Activated naive CD8-positive, alpha-beta T cell treated with anti-CD3 and anti-CD28 coated beads for 36 hours (primary cell): ENCODE data around the gene KIAA1586. TPM values are rescaled to one million over a fixed set of nuclear protein-coding genes. Genes with fewer than 3 reads are reported as not detected.
"Not testable (repeated sequence)": the region's sequence is repeated elsewhere in the genome, so short reads cannot be mapped to it uniquely, and the experiment has no call there.

Experiments used
- DNase-seq: peaks from one replicate; pipeline ENCODE4 v3.0.0; 2021
- H3K27ac Mint-ChIP-seq: one replicate; pipeline ENCODE4 v1.8.0; 2022; ENCODE audit warnings: mild to moderate bottlenecking, moderate library complexity, mixed read lengths
- H3K27me3 Mint-ChIP-seq: one replicate; pipeline ENCODE4 v1.8.0; 2022; ENCODE audit warnings: mild to moderate bottlenecking, mixed read lengths
- H3K36me3 Mint-ChIP-seq: one replicate; pipeline ENCODE4 v1.8.0; 2021; ENCODE audit warnings: mild to moderate bottlenecking, mixed read lengths
- H3K4me1 Mint-ChIP-seq: one replicate; pipeline ENCODE4 v1.8.0; 2021; ENCODE audit warnings: mixed read lengths
- H3K4me3 Mint-ChIP-seq: one replicate; pipeline ENCODE4 v1.8.0; 2022; ENCODE audit warnings: mild to moderate bottlenecking, moderate library complexity, mixed read lengths
- H3K9me3 Mint-ChIP-seq: one replicate; pipeline ENCODE4 v1.8.0; 2022; ENCODE audit warnings: mixed read lengths
- total RNA-seq, 2 experiments: library from RNA; stranded (reverse); gene quantifications; one replicate each; pipeline ENCODE4 v1.2.3, GENCODE V29; 2021

KIAA1586 gene
- total RNA-seq, 2 experiments from 2014 or later = 15.9 to 17.1 TPM

GRCh38 chr6:57074383-57074782 is 27.9 kb downstream of the KIAA1586 start:
- H3K4me3 Mint-ChIP-seq = no peak overlapping the region
- H3K4me1 Mint-ChIP-seq = peaks cover 4% of the 10 kb centered on the region
- H3K27ac Mint-ChIP-seq = no peak overlapping the region
- H3K36me3 Mint-ChIP-seq = peaks cover 21% of the 10 kb centered on the region
- no peaks in the 10 kb centered on the region for H3K9me3 Mint-ChIP-seq
- H3K27me3 Mint-ChIP-seq = no peaks in the 10 kb centered on the region
- no peak for DNase-seq

GRCh38 chr6:57075092-57075491 is 28.6 kb downstream of the KIAA1586 start:
- Mint-ChIP-seq H3K4me1 (peaks cover 4% of the 10 kb centered on the region), H3K36me3 (peaks cover 19% of the 10 kb centered on the region), H3K9me3 (no peaks in the 10 kb centered on the region), H3K27ac (no peak overlapping the region), H3K4me3 (no peak overlapping the region), H3K27me3 (no peaks in the 10 kb centered on the region)
- no peak for DNase-seq

GRCh38 chr6:57078531-57079207 is 32.2 kb downstream of the KIAA1586 start:
- H3K27ac Mint-ChIP-seq = no peak overlapping the region
- H3K4me3 Mint-ChIP-seq = no peak overlapping the region
- H3K27me3 Mint-ChIP-seq = no peaks in the 10 kb centered on the region
- peaks cover 4% of the 10 kb centered on the region for H3K4me1 Mint-ChIP-seq
- H3K36me3 Mint-ChIP-seq = peaks cover 27% of the 10 kb centered on the region
- no peak for DNase-seq
- H3K9me3 Mint-ChIP-seq = peaks cover 4% of the 10 kb centered on the region

GRCh38 chr6:57085471-57085870 is 39.0 kb downstream of the KIAA1586 start:
- H3K9me3 Mint-ChIP-seq = peaks cover under 1% of the 10 kb centered on the region
- peaks cover 4% of the 10 kb centered on the region for H3K36me3 Mint-ChIP-seq
- no peaks in the 10 kb centered on the region for H3K27me3 Mint-ChIP-seq
- no peak overlapping the region for H3K27ac Mint-ChIP-seq
- peaks cover 5% of the 10 kb centered on the region for H3K4me1 Mint-ChIP-seq
- DNase-seq = no peak
- no peak overlapping the region for H3K4me3 Mint-ChIP-seq

GRCh38 chr6:57086843-57087242 is 40.4 kb downstream of the KIAA1586 start:
- Mint-ChIP-seq H3K9me3 (no peaks in the 10 kb centered on the region), H3K27ac (no peak overlapping the region), H3K4me3 (no peak overlapping the region), H3K4me1 (peaks cover 10% of the 10 kb centered on the region), H3K27me3 (no peaks in the 10 kb centered on the region), H3K36me3 (peaks cover 7% of the 10 kb centered on the region)
- DNase-seq = no peak

- peaks cover 19% of the 10 kb centered on the region for H3K4me1 Mint-ChIP-seq
- H3K9me3 Mint-ChIP-seq = no peaks in the 10 kb centered on the region
- H3K27me3 Mint-ChIP-seq = no peaks in the 10 kb centered on the region
- H3K4me3 Mint-ChIP-seq = no peak overlapping the region
- H3K36me3 Mint-ChIP-seq = peaks cover 13% of the 10 kb centered on the region
- DNase-seq = no peak
- no peak overlapping the region for H3K27ac Mint-ChIP-seq
Observed at GRCh38 chr6:57087916-57088315, 41.4 kb downstream of the KIAA1586 start.

- peak overlapping the region; percentile 77 for H3K4me3 Mint-ChIP-seq
- H3K4me1 Mint-ChIP-seq = peaks cover 27% of the 10 kb centered on the region
- H3K27ac Mint-ChIP-seq = peak overlapping the region; percentile 77
Observed at GRCh38 chr6:57089265-57089664, 42.8 kb downstream of the KIAA1586 start.

GRCh38 chr6:57089687-57090457 is 43.4 kb downstream of the KIAA1586 start, which contains the start of gene ZNF451:
Gene ZNF451, plus strand, starts transcription at chr6:57090188. Its CDS starts 66 bp downstream, at chr6:57090254.
- no peaks in the 10 kb centered on the region for H3K9me3 Mint-ChIP-seq

More at GRCh38 chr6:57089265-57089664, 42.8 kb downstream of the KIAA1586 start:
- DNase-seq = no peak
- no peaks in the 10 kb centered on the region for H3K9me3 Mint-ChIP-seq
- H3K27me3 Mint-ChIP-seq = no peaks in the 10 kb centered on the region
- H3K36me3 Mint-ChIP-seq = peaks cover 19% of the 10 kb centered on the region

GRCh38 chr6:57090458-57091067 is 44.1 kb downstream of the KIAA1586 start:
- not testable (repeated sequence) for H3K27me3 Mint-ChIP-seq, H3K27ac Mint-ChIP-seq, DNase-seq, H3K9me3 Mint-ChIP-seq, H3K4me3 Mint-ChIP-seq
- H3K36me3 Mint-ChIP-seq = peaks cover 23% of the 10 kb centered on the region
- H3K4me1 Mint-ChIP-seq = peaks cover 32% of the 10 kb centered on the region

More at GRCh38 chr6:57089687-57090457, 43.4 kb downstream of the KIAA1586 start, which contains the start of gene ZNF451:
- Mint-ChIP-seq H3K27me3 (no peaks in the 10 kb centered on the region), H3K4me3 (peak within 1 kb of the TSS; percentile 77), H3K36me3 (peaks cover 20% of the 10 kb centered on the region), H3K27ac (peak within 1 kb of the TSS; percentile 77), H3K4me1 (peaks cover 29% of the 10 kb centered on the region)
- DNase-seq = peak; percentile 97

GRCh38 chr6:57091375-57091774 is 44.9 kb downstream of the KIAA1586 start:
- not testable (repeated sequence) for H3K27me3 Mint-ChIP-seq, DNase-seq, H3K9me3 Mint-ChIP-seq
- peak overlapping the region; percentile 81 for H3K4me3 Mint-ChIP-seq
- H3K36me3 Mint-ChIP-seq = peaks cover 26% of the 10 kb centered on the region
- H3K4me1 Mint-ChIP-seq = peaks cover 34% of the 10 kb centered on the region
- peak overlapping the region; percentile 62 for H3K27ac Mint-ChIP-seq

- no peak overlapping the region for H3K4me3 Mint-ChIP-seq
- peaks cover 45% of the 10 kb centered on the region for H3K36me3 Mint-ChIP-seq
- no peaks in the 10 kb centered on the region for H3K9me3 Mint-ChIP-seq
- H3K27ac Mint-ChIP-seq = no peak overlapping the region
- H3K27me3 Mint-ChIP-seq = no peaks in the 10 kb centered on the region
- no peak for DNase-seq
- peaks cover 41% of the 10 kb centered on the region for H3K4me1 Mint-ChIP-seq
Observed at GRCh38 chr6:57094689-57095088, 48.2 kb downstream of the KIAA1586 start.

GRCh38 chr6:57097596-57097995 is 51.1 kb downstream of the KIAA1586 start:
- Mint-ChIP-seq H3K27me3 (no peaks in the 10 kb centered on the region), H3K4me3 (no peak overlapping the region), H3K36me3 (peaks cover 61% of the 10 kb centered on the region), H3K9me3 (no peaks in the 10 kb centered on the region), H3K4me1 (peaks cover 31% of the 10 kb centered on the region), H3K27ac (no peak overlapping the region)
- DNase-seq = no peak

GRCh38 chr6:57102976-57103375 is 56.5 kb downstream of the KIAA1586 start:
- no peak for DNase-seq
- no peaks in the 10 kb centered on the region for H3K9me3 Mint-ChIP-seq
- H3K36me3 Mint-ChIP-seq = peaks cover 69% of the 10 kb centered on the region
- H3K4me1 Mint-ChIP-seq = peaks cover 17% of the 10 kb centered on the region
- H3K27me3 Mint-ChIP-seq = no peaks in the 10 kb centered on the region
- no peak overlapping the region for H3K4me3 Mint-ChIP-seq
- no peak overlapping the region for H3K27ac Mint-ChIP-seq

GRCh38 chr6:57104336-57104735 is 57.8 kb downstream of the KIAA1586 start:
- Mint-ChIP-seq H3K4me1 (peaks cover 20% of the 10 kb centered on the region), H3K9me3 (no peaks in the 10 kb centered on the region), H3K27ac (no peak overlapping the region), H3K27me3 (no peaks in the 10 kb centered on the region), H3K36me3 (peaks cover 71% of the 10 kb centered on the region), H3K4me3 (no peak overlapping the region)
- DNase-seq = no peak
